ENCODE results near the gene IRF8. TPM values are rescaled to one million over a fixed set of nuclear protein-coding genes. Genes with fewer than 3 reads are reported as not detected.
"Not testable (repeated sequence)": the region's sequence is repeated elsewhere in the genome, so short reads cannot be mapped to it uniquely, and the experiment has no call there.

IRF8 gene
- total RNA-seq, 2 experiments from 2014 or later, result 4.8 to 4.9 TPM

- DNase-seq, result no peak
- ChIA-PET CTCF (no interaction called here), POLR2A (no interaction called here)
- Mint-ChIP-seq H3K4me3 (no peak overlapping the region), H3K9me3 (no peaks in the 10 kb centered on the region), H3K27ac (no peak overlapping the region), H3K4me1 (peaks cover 5% of the 10 kb centered on the region), H3K27me3 (peaks cover 24% of the 10 kb centered on the region), H3K36me3 (ENCODE audit: low read depth) (no peaks in the 10 kb centered on the region)
Observed at GRCh38 chr16:85929259-85929721, 30.3 kb downstream of the IRF8 start.

- Mint-ChIP-seq H3K9me3 (no peaks in the 10 kb centered on the region), H3K4me1 (peaks cover 13% of the 10 kb centered on the region), H3K36me3 (ENCODE audit: low read depth) (no peaks in the 10 kb centered on the region), H3K27ac (no peak overlapping the region), H3K4me3 (no peak overlapping the region), H3K27me3 (peaks cover 31% of the 10 kb centered on the region)
- ChIA-PET POLR2A (interaction anchor here (0.5 kb wide), 1 partner anchor 118 kb away, joined by 3 read pairs; no protein-coding TSS in a partner anchor), CTCF (no interaction called here)
- DNase-seq, result no peak
Observed at GRCh38 chr16:85930301-85930700, 31.3 kb downstream of the IRF8 start.

- Mint-ChIP-seq H3K36me3 (ENCODE audit: low read depth) (no peaks in the 10 kb centered on the region), H3K27ac (no peak overlapping the region), H3K4me1 (peaks cover 28% of the 10 kb centered on the region), H3K9me3 (no peaks in the 10 kb centered on the region), H3K27me3 (peaks cover 30% of the 10 kb centered on the region), H3K4me3 (no peak overlapping the region)
- ChIA-PET CTCF (no interaction called here), POLR2A (no interaction called here)
- no peak for DNase-seq
Observed at GRCh38 chr16:85931596-85932402, 32.8 kb downstream of the IRF8 start.

GRCh38 chr16:85934210-85934609 lies 35.2 kb downstream of the IRF8 start:
- Mint-ChIP-seq H3K4me1 (peaks cover 35% of the 10 kb centered on the region), H3K9me3 (no peaks in the 10 kb centered on the region), H3K27ac (no peak overlapping the region), H3K27me3 (peaks cover 30% of the 10 kb centered on the region), H3K36me3 (ENCODE audit: low read depth) (no peaks in the 10 kb centered on the region), H3K4me3 (no peak overlapping the region)
- CTCF ChIA-PET, result no interaction called here
- DNase-seq, result no peak
- POLR2A ChIA-PET, result interaction anchor here (1.3 kb wide), 1 partner anchor 36 kb away, joined by 3 read pairs; no protein-coding TSS in a partner anchor

- H3K4me3 Mint-ChIP-seq, result peak overlapping the region; percentile 50
- DNase-seq, result no peak
- no peaks in the 10 kb centered on the region for H3K36me3 Mint-ChIP-seq (ENCODE audit: low read depth)
- peaks cover 37% of the 10 kb centered on the region for H3K27me3 Mint-ChIP-seq
- POLR2A ChIA-PET, result interaction anchor here (1.0 kb wide), 1 partner anchor 33 kb away, joined by 4 read pairs; no protein-coding TSS in a partner anchor
- H3K9me3 Mint-ChIP-seq, result no peaks in the 10 kb centered on the region
- CTCF ChIA-PET, result interaction anchor here (0.9 to 1.8 kb wide), 2 partner anchors 8 to 114 kb away, joined by 3 to 7 read pairs; no protein-coding TSS in a partner anchor
- H3K4me1 Mint-ChIP-seq, result peaks cover 35% of the 10 kb centered on the region
- H3K27ac Mint-ChIP-seq, result peak overlapping the region; percentile 90
Observed at GRCh38 chr16:85935391-85935973, 36.5 kb downstream of the IRF8 start.

GRCh38 chr16:85935974-85936760 lies 37.2 kb downstream of the IRF8 start:
- peak overlapping the region; percentile 90 for H3K27ac Mint-ChIP-seq
- peaks cover 35% of the 10 kb centered on the region for H3K4me1 Mint-ChIP-seq
- no peaks in the 10 kb centered on the region for H3K36me3 Mint-ChIP-seq (ENCODE audit: low read depth)
- peak; percentile 79 for DNase-seq
- peaks cover 37% of the 10 kb centered on the region for H3K27me3 Mint-ChIP-seq
- peak overlapping the region; percentile 42 for H3K4me3 Mint-ChIP-seq
- CTCF ChIA-PET, result interaction anchor here (0.9 to 1.8 kb wide), 2 partner anchors 8 to 115 kb away, joined by 3 to 7 read pairs; no protein-coding TSS in a partner anchor
- POLR2A ChIA-PET, result interaction anchor here (1.0 kb wide), 1 partner anchor 34 kb away, joined by 4 read pairs; no protein-coding TSS in a partner anchor
- H3K9me3 Mint-ChIP-seq, result no peaks in the 10 kb centered on the region

- CTCF ChIA-PET, result interaction anchor here (1.8 kb wide), 1 partner anchor 116 kb away, joined by 7 read pairs; no protein-coding TSS in a partner anchor
- peak; percentile 22 for DNase-seq
- POLR2A ChIA-PET, result no interaction called here
Observed at GRCh38 chr16:85936816-85937215, 37.9 kb downstream of the IRF8 start.

GRCh38 chr16:85940214-85940613 lies 41.3 kb downstream of the IRF8 start:
- Mint-ChIP-seq H3K4me3 (no peak overlapping the region), H3K9me3 (no peaks in the 10 kb centered on the region), H3K4me1 (peaks cover 23% of the 10 kb centered on the region), H3K36me3 (ENCODE audit: low read depth) (no peaks in the 10 kb centered on the region), H3K27me3 (peaks cover 37% of the 10 kb centered on the region), H3K27ac (no peak overlapping the region)
- ChIA-PET CTCF (no interaction called here), POLR2A (no interaction called here)
- no peak for DNase-seq

More at GRCh38 chr16:85936816-85937215, 37.9 kb downstream of the IRF8 start:
- H3K36me3 Mint-ChIP-seq (ENCODE audit: low read depth), result no peaks in the 10 kb centered on the region
- H3K27me3 Mint-ChIP-seq, result peaks cover 37% of the 10 kb centered on the region
- peak overlapping the region; percentile 42 for H3K4me3 Mint-ChIP-seq
- peaks cover 35% of the 10 kb centered on the region for H3K4me1 Mint-ChIP-seq
- H3K27ac Mint-ChIP-seq, result peak overlapping the region; percentile 90
- no peaks in the 10 kb centered on the region for H3K9me3 Mint-ChIP-seq

- POLR2A ChIA-PET, result no interaction called here
Observed at GRCh38 chr16:85941863-85942644, 43.1 kb downstream of the IRF8 start.

GRCh38 chr16:85942659-85943058 lies 43.7 kb downstream of the IRF8 start:
- H3K36me3 Mint-ChIP-seq (ENCODE audit: low read depth); H3K27ac Mint-ChIP-seq; H3K9me3 Mint-ChIP-seq; POLR2A ChIA-PET; H3K4me3 Mint-ChIP-seq; DNase-seq; CTCF ChIA-PET: not testable (repeated sequence)
- Mint-ChIP-seq H3K4me1 (peaks cover 10% of the 10 kb centered on the region), H3K27me3 (peaks cover 55% of the 10 kb centered on the region)

More at GRCh38 chr16:85941863-85942644, 43.1 kb downstream of the IRF8 start:
- Mint-ChIP-seq H3K27me3 (peaks cover 51% of the 10 kb centered on the region), H3K4me3 (no peak overlapping the region), H3K27ac (no peak overlapping the region), H3K36me3 (ENCODE audit: low read depth) (no peaks in the 10 kb centered on the region), H3K4me1 (peaks cover 8% of the 10 kb centered on the region), H3K9me3 (no peaks in the 10 kb centered on the region)
- CTCF ChIA-PET, result no interaction called here
- DNase-seq, result no peak

GRCh38 chr16:85943711-85944110 lies 44.7 kb downstream of the IRF8 start:
- no peak overlapping the region for H3K27ac Mint-ChIP-seq

More at GRCh38 chr16:85943711-85944110, 44.7 kb downstream of the IRF8 start:
- ChIA-PET CTCF (interaction anchor here (1.2 kb wide), 1 partner anchor 8 kb away, joined by 3 read pairs; no protein-coding TSS in a partner anchor), POLR2A (interaction anchor here (1.3 kb wide), 1 partner anchor 44 kb away, joined by 5 read pairs; the partner anchor contains the start of gene IRF8)
- DNase-seq, result no peak
- Mint-ChIP-seq H3K27me3 (peaks cover 60% of the 10 kb centered on the region), H3K4me3 (no peak overlapping the region), H3K9me3 (no peaks in the 10 kb centered on the region), H3K4me1 (peaks cover 13% of the 10 kb centered on the region), H3K36me3 (ENCODE audit: low read depth) (no peaks in the 10 kb centered on the region)
